HFFc6 (cell line): ENCODE results near the gene RTL9. TPM values are rescaled to one million over a fixed set of nuclear protein-coding genes. Genes with fewer than 3 reads are reported as not detected.
A peak's percentile ranks its signal among the peaks of the same experiment; 100 is the strongest.

Experiments
- DNase-seq: peaks from one replicate; pipeline ENCODE4 v3.0.0-alpha.2; 2018
- H3K27ac Mint-ChIP-seq: 2 replicates; pipeline ENCODE4 v1.8.0; 2020; ENCODE audit warnings: mild to moderate bottlenecking, mixed read lengths
- H3K27me3 Mint-ChIP-seq: 2 replicates; pipeline ENCODE4 v1.8.0; 2021; ENCODE audit warnings: mild to moderate bottlenecking, moderate library complexity, mixed read lengths; ENCODE audit not compliant: insufficient read depth
- H3K36me3 Mint-ChIP-seq: 2 replicates; pipeline ENCODE4 v1.8.0; 2021; ENCODE audit warnings: low read depth, mixed read lengths
- H3K4me1 Mint-ChIP-seq: 2 replicates; pipeline ENCODE4 v1.8.0; 2020; ENCODE audit warnings: low read depth, mixed read lengths
- H3K4me3 Mint-ChIP-seq: 2 replicates; pipeline ENCODE4 v1.8.0; 2020; ENCODE audit warnings: mild to moderate bottlenecking, moderate library complexity, mixed read lengths
- H3K9me3 Mint-ChIP-seq: 2 replicates; pipeline ENCODE4 v1.8.0; 2020; ENCODE audit warnings: mild to moderate bottlenecking, mixed read lengths
- CTCF ChIP-seq: fragments of 200-600 bp; sonication (generic); IDR thresholded peaks from 2 replicates; pipeline ENCODE4 v1.5.0; 2021; ENCODE audit warnings: antibody characterized with exemption, mild to moderate bottlenecking
- total RNA-seq, 6 experiments: library from RNA; stranded (reverse); fragmentation: NEBNext Ultra II Directional; extraction: Animal tissue kit (Norgen Biotek cat#: 25700); gene quantifications; 2 replicates in 1 of 6; 3 replicates in 5 of 6; pipeline ENCODE4 v1.2.3, GENCODE V29; 2021

The RTL9 gene
- total RNA-seq, 6 experiments from 2014 or later: 0.24 to 0.48 (median 0.32) TPM

- H3K27ac Mint-ChIP-seq: no peak overlapping the region
- H3K27me3 Mint-ChIP-seq: no peaks in the 10 kb centered on the region
- peaks cover 1% of the 10 kb centered on the region for H3K4me1 Mint-ChIP-seq
- H3K36me3 Mint-ChIP-seq: no peaks in the 10 kb centered on the region
- no peaks in the 10 kb centered on the region for H3K9me3 Mint-ChIP-seq
- DNase-seq: no peak
- no peak for TF ChIP-seq CTCF
- no peak overlapping the region for H3K4me3 Mint-ChIP-seq
Observed at GRCh38 chrX:110346681-110347080, 12.0 kb upstream of the RTL9 start.

- H3K9me3 Mint-ChIP-seq: no peaks in the 10 kb centered on the region
- peaks cover 13% of the 10 kb centered on the region for H3K4me1 Mint-ChIP-seq
- no peak for TF ChIP-seq CTCF
- H3K36me3 Mint-ChIP-seq: no peaks in the 10 kb centered on the region; the same call in 1 of the 2 replicates
- no peaks in the 10 kb centered on the region for H3K27me3 Mint-ChIP-seq
- no peak for DNase-seq
- no peak overlapping the region for H3K27ac Mint-ChIP-seq
- no peak overlapping the region for H3K4me3 Mint-ChIP-seq
Observed at GRCh38 chrX:110359273-110359672, 625 bp downstream of the RTL9 start.

GRCh38 chrX:110363244-110363643, 4.6 kb downstream of the RTL9 start:
- Mint-ChIP-seq H3K9me3 (no peaks in the 10 kb centered on the region), H3K4me1 (peaks cover 13% of the 10 kb centered on the region), H3K36me3 (no peaks in the 10 kb centered on the region), H3K27me3 (no peaks in the 10 kb centered on the region; the same call in 1 of the 2 replicates), H3K4me3 (no peak overlapping the region), H3K27ac (no peak overlapping the region)
- no peak for TF ChIP-seq CTCF
- no peak for DNase-seq

GRCh38 chrX:110373310-110373709, 14.7 kb downstream of the RTL9 start:
- DNase-seq: no peak
- H3K9me3 Mint-ChIP-seq: no peaks in the 10 kb centered on the region
- no peak overlapping the region for H3K27ac Mint-ChIP-seq
- no peak overlapping the region for H3K4me3 Mint-ChIP-seq
- peaks cover 4% of the 10 kb centered on the region; the same call in 1 of the 2 replicates for H3K4me1 Mint-ChIP-seq
- H3K27me3 Mint-ChIP-seq: no peaks in the 10 kb centered on the region; the same call in 1 of the 2 replicates
- H3K36me3 Mint-ChIP-seq: no peaks in the 10 kb centered on the region
- no peak for TF ChIP-seq CTCF

GRCh38 chrX:110374559-110374958, 15.9 kb downstream of the RTL9 start:
- H3K27ac Mint-ChIP-seq: no peak overlapping the region
- peaks cover 15% of the 10 kb centered on the region; the same call in 1 of the 2 replicates for H3K4me1 Mint-ChIP-seq
- peaks cover 1% of the 10 kb centered on the region for H3K27me3 Mint-ChIP-seq
- DNase-seq: no peak
- H3K4me3 Mint-ChIP-seq: no peak overlapping the region
- no peak for TF ChIP-seq CTCF
- H3K36me3 Mint-ChIP-seq: no peaks in the 10 kb centered on the region
- no peaks in the 10 kb centered on the region for H3K9me3 Mint-ChIP-seq

GRCh38 chrX:110381216-110381615, 22.6 kb downstream of the RTL9 start:
- Mint-ChIP-seq H3K36me3 (no peaks in the 10 kb centered on the region), H3K27ac (peak overlapping the region; percentile 16), H3K27me3 (peaks cover 1% of the 10 kb centered on the region; the same call in 1 of the 2 replicates), H3K4me3 (peak overlapping the region; percentile 59; the same call in 1 of the 2 replicates), H3K4me1 (peaks cover 65% of the 10 kb centered on the region), H3K9me3 (no peaks in the 10 kb centered on the region)
- DNase-seq: peak; percentile 75
- TF ChIP-seq CTCF: no peak
